Neutrophil (primary cell): ENCODE measurements around the gene GTF2E1.

Source experiments
- H3K27ac ChIP-seq: fragments of 200-600 bp; sonication (generic); 2 replicates; pipeline ENCODE4 v1.5.1; 2016; ENCODE audit warnings: mild to moderate bottlenecking, moderate library complexity
- H3K27me3 ChIP-seq: fragments of 200-600 bp; sonication (generic); 2 replicates; pipeline ENCODE4 v1.6.0; 2016; ENCODE audit warnings: mild to moderate bottlenecking
- H3K36me3 ChIP-seq: fragments of 200-600 bp; sonication (generic); 2 replicates; pipeline ENCODE4 v1.5.1; 2017
- H3K4me1 ChIP-seq, 2 experiments: fragments of 200-600 bp in 1 of 2; sonication (generic) in 1 of 2; 1 replicate in 1 of 2; 2 replicates in 1 of 2; pipeline versions ENCODE4 v1.5.1 to v1.6.1; 2013 to 2016; ENCODE audit warnings: low read depth in 1 of 2, low read length in 1 of 2, mild to moderate bottlenecking in 1 of 2, moderate library complexity in 1 of 2; ENCODE audit not compliant: control insufficient read depth in 1 of 2, insufficient read depth in 1 of 2
- H3K4me3 ChIP-seq, 2 experiments: fragments of 200-600 bp in 1 of 2; sonication (generic) in 1 of 2; 1 replicate in 1 of 2; 2 replicates in 1 of 2; pipeline ENCODE4 v1.5.1; 2013 to 2016; ENCODE audit warnings: low read depth in 1 of 2, low read length in 1 of 2, mild to moderate bottlenecking in 1 of 2, moderate library complexity in 1 of 2
- H3K9me3 ChIP-seq: fragments of 200-600 bp; sonication (generic); 2 replicates; pipeline ENCODE4 v1.5.1; 2016
- CTCF ChIP-seq: fragments of 200-600 bp; sonication (generic); IDR thresholded peaks from 2 replicates; pipeline ENCODE4 v1.5.1; 2016; ENCODE audit warnings: antibody characterized with exemption

GTF2E1 gene

GRCh38 chr3:120767106-120767505, 24.6 kb downstream of the GTF2E1 start:
- Histone ChIP-seq H3K27me3 (no peaks in the 10 kb centered on the region), H3K36me3 (peaks cover 13% of the 10 kb centered on the region), H3K9me3 (no peaks in the 10 kb centered on the region), H3K4me3 (no peak overlapping the region), H3K4me1 (no peaks in the 10 kb centered on the region), H3K27ac (no peak overlapping the region)
- no peak for TF ChIP-seq CTCF

GRCh38 chr3:120769436-120769835, 26.9 kb downstream of the GTF2E1 start:
- Histone ChIP-seq H3K27ac (no peak overlapping the region), H3K4me1 (no peaks in the 10 kb centered on the region), H3K36me3 (peaks cover 21% of the 10 kb centered on the region), H3K27me3 (no peaks in the 10 kb centered on the region), H3K4me3 (no peak overlapping the region), H3K9me3 (no peaks in the 10 kb centered on the region)
- no peak for TF ChIP-seq CTCF

GRCh38 chr3:120770891-120771290, 28.3 kb downstream of the GTF2E1 start:
- H3K9me3 ChIP-seq: no peaks in the 10 kb centered on the region
- H3K4me1 ChIP-seq: no peaks in the 10 kb centered on the region
- no peak overlapping the region for H3K27ac ChIP-seq
- no peaks in the 10 kb centered on the region for H3K27me3 ChIP-seq
- no peak for TF ChIP-seq CTCF
- H3K4me3 ChIP-seq: no peak overlapping the region
- peaks cover 23% of the 10 kb centered on the region for H3K36me3 ChIP-seq

DNA sequence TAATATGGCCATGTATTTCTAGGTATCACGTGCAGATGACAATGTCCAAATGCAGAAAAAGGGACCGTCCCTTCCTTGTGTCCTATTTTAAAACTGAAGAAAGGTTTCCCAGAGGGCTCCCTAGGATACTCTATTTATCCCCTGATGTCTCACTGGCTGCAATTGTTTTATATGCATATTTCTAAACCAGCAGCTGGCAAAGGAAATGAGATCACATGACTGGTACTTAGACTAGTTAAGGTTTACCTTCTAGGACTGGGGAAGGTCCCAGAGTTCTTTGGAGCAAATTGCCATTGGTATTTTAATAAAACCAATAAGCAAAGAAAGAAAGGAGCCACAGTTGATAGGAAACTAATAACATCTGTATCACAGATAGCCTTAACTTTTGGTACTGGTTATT, 29.5 kb downstream of the GTF2E1 start:
- Histone ChIP-seq H3K27ac (no peak overlapping the region), H3K9me3 (no peaks in the 10 kb centered on the region), H3K27me3 (no peaks in the 10 kb centered on the region), H3K4me3 (no peak overlapping the region), H3K36me3 (peaks cover 35% of the 10 kb centered on the region), H3K4me1 (no peaks in the 10 kb centered on the region)
- no peak for TF ChIP-seq CTCF

GRCh38 chr3:120773932-120774331, 31.4 kb downstream of the GTF2E1 start:
- Histone ChIP-seq H3K4me3 (no peak overlapping the region), H3K4me1 (no peaks in the 10 kb centered on the region), H3K9me3 (no peaks in the 10 kb centered on the region), H3K27me3 (no peaks in the 10 kb centered on the region), H3K36me3 (peaks cover 41% of the 10 kb centered on the region), H3K27ac (no peak overlapping the region)
- no peak for TF ChIP-seq CTCF

DNA sequence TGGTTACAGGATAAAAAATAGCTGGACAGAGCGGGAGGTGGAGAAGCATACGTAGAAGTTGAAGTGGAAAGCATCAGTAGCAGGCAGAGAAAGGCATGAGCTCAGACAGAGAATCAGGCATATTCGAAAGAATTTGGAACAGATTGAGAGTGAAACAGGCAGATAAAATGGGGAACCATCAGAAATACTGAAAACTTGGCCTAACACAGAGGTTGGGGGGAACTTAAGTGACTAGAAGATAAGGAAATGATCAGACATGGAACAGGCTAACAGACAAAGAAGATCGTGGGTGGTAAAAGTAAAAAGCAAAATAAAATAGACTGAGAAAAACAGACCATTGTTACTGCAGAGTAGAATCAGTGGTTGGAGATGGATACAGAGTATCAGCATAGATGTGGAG, 32.9 kb downstream of the GTF2E1 start:
- no peak overlapping the region for H3K27ac ChIP-seq
- H3K4me1 ChIP-seq: no peaks in the 10 kb centered on the region
- no peaks in the 10 kb centered on the region for H3K27me3 ChIP-seq
- no peak overlapping the region for H3K4me3 ChIP-seq
- H3K9me3 ChIP-seq: no peaks in the 10 kb centered on the region
- peaks cover 46% of the 10 kb centered on the region for H3K36me3 ChIP-seq
- no peak for TF ChIP-seq CTCF
